Activated CD8-positive, alpha-beta memory T cell treated with anti-CD3 and anti-CD28 coated beads, Interleukin-2, amount 10 ng/mL, durations not matched to agents 7 days and 5 days (primary cell): ENCODE data around the gene SIRPD. TPM values are rescaled to one million over a fixed set of nuclear protein-coding genes. Genes with fewer than 3 reads are reported as not detected.

Experiments
- ATAC-seq: fragments of 150-1000 bp; cut with Tn5 transposase; one replicate; pipeline ENCODE4 v1.10.0; 2021; ENCODE audit warnings: moderate library complexity
- CTCF ChIA-PET: fragments of 350-600 bp; sonication (Branson Sonifier 250); formaldehyde crosslinking; loops from one replicate; lab custom pipeline; 2021; ENCODE audit warnings: antibody characterized with exemption; lab: Charles Lee
- DNase-seq: peaks from one replicate; pipeline ENCODE4 v3.0.0-alpha.2; 2020
- H3K27ac Mint-ChIP-seq: one replicate; pipeline ENCODE4 v1.8.0; 2021; ENCODE audit warnings: mild to moderate bottlenecking, mixed read lengths
- H3K27me3 Mint-ChIP-seq: one replicate; pipeline ENCODE4 v1.8.0; 2021; ENCODE audit warnings: mixed read lengths
- H3K36me3 Mint-ChIP-seq: one replicate; pipeline ENCODE4 v1.8.0; 2021; ENCODE audit warnings: mild to moderate bottlenecking, mixed read lengths
- H3K4me1 Mint-ChIP-seq: one replicate; pipeline ENCODE4 v1.8.0; 2021; ENCODE audit warnings: mixed read lengths
- H3K4me3 Mint-ChIP-seq: one replicate; pipeline ENCODE4 v1.8.0; 2021; ENCODE audit warnings: mild to moderate bottlenecking, moderate library complexity, mixed read lengths
- H3K9me3 Mint-ChIP-seq: one replicate; pipeline ENCODE4 v1.8.0; 2022; ENCODE audit warnings: low read depth, mixed read lengths
- total RNA-seq, 2 experiments: library from RNA; stranded (reverse); gene quantifications; one replicate each; pipeline ENCODE4 v1.2.3, GENCODE V29; 2021

SIRPD gene
- total RNA-seq, 2 experiments from 2014 or later: 0.19 TPM; not detected in 1

DNA sequence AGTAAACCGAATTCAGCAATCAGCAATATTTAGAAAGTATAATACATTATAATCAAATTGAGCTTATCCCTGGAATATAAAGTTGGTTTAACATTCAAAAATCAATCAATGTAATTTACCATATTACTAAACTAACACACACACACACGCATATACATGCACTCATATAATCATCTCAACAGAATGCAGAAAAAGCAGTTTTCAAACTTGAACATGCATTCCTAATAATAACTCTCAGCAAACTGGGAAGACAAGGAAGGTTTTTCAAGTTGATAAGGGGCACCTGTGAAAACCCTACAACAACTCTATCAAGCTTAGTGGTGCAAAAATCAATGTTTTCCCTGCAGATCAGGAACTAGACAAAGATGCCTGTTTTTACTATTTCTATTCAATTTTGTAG is 70.9 kb downstream of the SIRPD start:
- H3K27me3 Mint-ChIP-seq: peaks cover 75% of the 10 kb centered on the region
- CTCF ChIA-PET: interaction anchor here (1.1 kb wide), 1 partner anchor 17 kb away, joined by 3 read pairs; no protein-coding TSS in a partner anchor
- DNase-seq: no peak

DNA sequence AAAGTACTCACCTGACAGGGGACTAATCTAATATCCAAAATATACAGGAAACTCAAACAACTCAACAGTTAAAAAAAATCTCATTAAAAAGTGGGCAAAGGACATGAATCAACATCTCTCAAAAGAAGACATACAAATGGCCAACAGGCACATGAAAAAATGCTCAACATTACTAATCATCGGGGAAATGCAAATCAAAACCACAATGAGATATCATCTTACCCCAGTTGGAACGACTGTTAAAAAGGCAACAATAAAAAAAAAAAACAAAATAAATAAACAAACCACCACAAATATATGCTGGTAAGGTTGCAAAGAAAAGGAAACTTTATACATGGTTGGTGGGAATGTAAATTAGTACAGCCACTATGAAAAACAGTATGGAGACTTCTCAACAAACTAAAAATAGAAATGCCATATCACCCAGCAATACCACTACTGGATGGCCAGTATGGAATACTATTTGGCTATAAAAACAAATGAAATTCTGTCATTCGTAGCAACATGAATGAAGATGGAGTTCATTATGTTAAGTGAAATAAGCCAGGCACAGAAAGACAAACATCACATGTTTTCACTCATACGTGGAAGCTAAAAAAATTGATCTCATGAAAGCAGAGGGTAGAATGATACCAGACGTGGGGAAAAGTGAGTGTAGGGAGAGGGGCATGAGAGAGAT is 72.9 kb downstream of the SIRPD start:
- CTCF ChIA-PET: no interaction called here

More for the DNA sequence above, 70.9 kb downstream of the SIRPD start:
- H3K9me3 Mint-ChIP-seq: no peaks in the 10 kb centered on the region
- H3K36me3 Mint-ChIP-seq: no peaks in the 10 kb centered on the region
- ATAC-seq: no peak
- no peak overlapping the region for H3K27ac Mint-ChIP-seq
- peaks cover 5% of the 10 kb centered on the region for H3K4me1 Mint-ChIP-seq
- no peak overlapping the region for H3K4me3 Mint-ChIP-seq

More for the DNA sequence above, 72.9 kb downstream of the SIRPD start:
- H3K4me3 Mint-ChIP-seq: no peak overlapping the region
- H3K9me3 Mint-ChIP-seq: no peaks in the 10 kb centered on the region
- peaks cover 3% of the 10 kb centered on the region for H3K4me1 Mint-ChIP-seq
- peaks cover 73% of the 10 kb centered on the region for H3K27me3 Mint-ChIP-seq
- H3K27ac Mint-ChIP-seq: no peak overlapping the region
- H3K36me3 Mint-ChIP-seq: no peaks in the 10 kb centered on the region
- ATAC-seq (no peak), DNase-seq (no peak)

Other genes with a start within 250 kb of the SIRPD start
- gene SDCBP2, start 228.6 kb downstream of the SIRPD start, total RNA-seq: 1 to 10 TPM; 2.1 to 4.3 TPM
- 100 to 1,000 TPM; 247 to 273 TPM for gene FKBP1A, start 164.7 kb downstream of the SIRPD start, total RNA-seq
- gene NSFL1C, start 90.9 kb downstream of the SIRPD start, total RNA-seq: 10 to 100 TPM; 55.6 to 65.0 TPM
- not detected for gene SIRPB2, start 66.3 kb downstream of the SIRPD start, total RNA-seq
- gene SIRPB1, start 62.3 kb upstream of the SIRPD start, total RNA-seq: 1 to 10 TPM; 6.0 to 8.3 TPM
- 100 to 1,000 TPM in 1 of 2 experiments, 10 to 100 TPM in 1; 93.8 to 122 TPM for gene SIRPG, start 100.1 kb upstream of the SIRPD start, total RNA-seq